ENCODE results near the gene TECTA.

DNA sequence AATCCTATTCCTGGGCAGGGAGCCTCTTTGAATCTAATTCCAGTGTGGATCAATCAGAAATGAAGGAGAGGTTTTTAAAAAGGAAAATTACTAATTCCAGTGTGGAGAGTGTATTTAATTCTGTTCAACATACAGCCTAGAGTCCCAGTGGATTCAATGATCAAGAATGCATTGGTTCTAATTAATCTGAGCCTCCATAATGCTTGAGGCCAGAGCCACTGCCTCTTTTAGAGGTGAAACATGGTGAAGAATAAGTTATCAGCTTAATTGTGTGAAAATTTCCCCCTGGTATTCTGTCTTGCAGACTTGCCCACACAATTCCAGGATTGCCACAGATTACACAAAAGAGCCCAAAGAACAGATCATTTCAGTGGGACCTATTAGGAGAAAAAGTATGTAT is 87.7 kb downstream of the TECTA start:
- TF ChIP-seq, protein P1, sequence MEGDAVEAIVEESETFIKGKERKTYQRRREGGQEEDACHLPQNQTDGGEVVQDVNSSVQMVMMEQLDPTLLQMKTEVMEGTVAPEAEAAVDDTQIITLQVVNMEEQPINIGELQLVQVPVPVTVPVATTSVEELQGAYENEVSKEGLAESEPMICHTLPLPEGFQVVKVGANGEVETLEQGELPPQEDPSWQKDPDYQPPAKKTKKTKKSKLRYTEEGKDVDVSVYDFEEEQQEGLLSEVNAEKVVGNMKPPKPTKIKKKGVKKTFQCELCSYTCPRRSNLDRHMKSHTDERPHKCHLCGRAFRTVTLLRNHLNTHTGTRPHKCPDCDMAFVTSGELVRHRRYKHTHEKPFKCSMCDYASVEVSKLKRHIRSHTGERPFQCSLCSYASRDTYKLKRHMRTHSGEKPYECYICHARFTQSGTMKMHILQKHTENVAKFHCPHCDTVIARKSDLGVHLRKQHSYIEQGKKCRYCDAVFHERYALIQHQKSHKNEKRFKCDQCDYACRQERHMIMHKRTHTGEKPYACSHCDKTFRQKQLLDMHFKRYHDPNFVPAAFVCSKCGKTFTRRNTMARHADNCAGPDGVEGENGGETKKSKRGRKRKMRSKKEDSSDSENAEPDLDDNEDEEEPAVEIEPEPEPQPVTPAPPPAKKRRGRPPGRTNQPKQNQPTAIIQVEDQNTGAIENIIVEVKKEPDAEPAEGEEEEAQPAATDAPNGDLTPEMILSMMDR (IDR thresholded peaks at IDR 0.05), result no peak
- TF ChIP-seq POLR2A (IDR thresholded peaks at IDR 0.05), result no peak
